GM23338 (cell line): ENCODE results near the gene KIF22. TPM values are rescaled to one million over a fixed set of nuclear protein-coding genes. Genes with fewer than 3 reads are reported as not detected.

ENCODE experiments used
- ATAC-seq: fragments of 200-7000 bp; cut with Tn5 transposase; 3 replicates; pipeline ENCODE4 v1.9.1; 2020
- DNase-seq: peaks from one replicate; pipeline ENCODE4 v3.0.0-alpha.2; 2015; ENCODE audit warnings: low spot score
- H2AFZ ChIP-seq: fragments of 200-600 bp; sonication (generic); 2 replicates; pipeline ENCODE4 v1.8.0; 2016; ENCODE audit warnings: antibody characterized with exemption, mild to moderate bottlenecking, moderate library complexity
- H3F3A ChIP-seq: fragments of 200-600 bp; sonication (generic); replicated peaks from 2 replicates; pipeline ENCODE4 v1.8.0; 2017; ENCODE audit warnings: antibody characterized with exemption, mixed run types, low read depth
- H3K27ac ChIP-seq: fragments of 200-600 bp; sonication (generic); 2 replicates; pipeline ENCODE4 v1.6.1; 2016; ENCODE audit warnings: low read depth
- H3K27me3 ChIP-seq: fragments of 200-600 bp; sonication (generic); 2 replicates; pipeline ENCODE4 v1.8.0; 2016; ENCODE audit warnings: mild to moderate bottlenecking, mixed run types, moderate library complexity; ENCODE audit not compliant: insufficient read depth
- H3K36me3 ChIP-seq: fragments of 200-600 bp; sonication (generic); 2 replicates; pipeline ENCODE4 v1.8.0; 2016; ENCODE audit warnings: mild to moderate bottlenecking; ENCODE audit not compliant: insufficient read depth
- H3K4me1 ChIP-seq: fragments of 200-600 bp; sonication (generic); 2 replicates; pipeline ENCODE4 v1.8.0; 2016; ENCODE audit warnings: mild to moderate bottlenecking, moderate library complexity; ENCODE audit not compliant: insufficient read depth
- H3K4me2 ChIP-seq: fragments of 200-600 bp; sonication (generic); 2 replicates; pipeline ENCODE4 v1.7.1; 2017; ENCODE audit warnings: mixed run types
- H3K4me3 ChIP-seq: fragments of 200-600 bp; sonication (generic); 2 replicates; pipeline ENCODE4 v1.6.1; 2016; ENCODE audit warnings: mixed run types
- H3K79me2 ChIP-seq: fragments of 200-600 bp; sonication (generic); replicated peaks from 2 replicates; pipeline ENCODE4 v1.8.0; 2017; ENCODE audit warnings: mild to moderate bottlenecking; ENCODE audit not compliant: insufficient read depth
- H3K9me2 ChIP-seq: fragments of 200-600 bp; sonication (generic); 2 replicates; pipeline ENCODE4 v1.8.0; 2017; ENCODE audit not compliant: insufficient read depth
- H4K20me1 ChIP-seq: fragments of 200-600 bp; sonication (generic); replicated peaks from 2 replicates; pipeline ENCODE4 v1.8.0; 2017; ENCODE audit warnings: mild to moderate bottlenecking; ENCODE audit not compliant: insufficient read depth
- H3K27ac Mint-ChIP-seq: 2 replicates; pipeline ENCODE4 v1.8.0; 2020; ENCODE audit warnings: inconsistent platforms, mild to moderate bottlenecking, moderate library complexity, mixed read lengths
- H3K27me3 Mint-ChIP-seq: 3 replicates; pipeline ENCODE4 v1.8.0; 2022; ENCODE audit warnings: low read depth, mild to moderate bottlenecking, moderate library complexity, mixed read lengths, inconsistent platforms; ENCODE audit not compliant: insufficient read depth, poor library complexity
- H3K36me3 Mint-ChIP-seq: 3 replicates; pipeline ENCODE4 v1.8.0; 2021; ENCODE audit warnings: low read depth, mild to moderate bottlenecking, inconsistent platforms, moderate library complexity, mixed read lengths
- H3K4me1 Mint-ChIP-seq: 3 replicates; pipeline ENCODE4 v1.8.0; 2020; ENCODE audit warnings: mild to moderate bottlenecking, inconsistent platforms, mixed read lengths
- H3K4me3 Mint-ChIP-seq: 3 replicates; pipeline ENCODE4 v1.8.0; 2021; ENCODE audit warnings: moderate library complexity, mild to moderate bottlenecking, inconsistent platforms, mixed read lengths
- H3K9me3 Mint-ChIP-seq: 3 replicates; pipeline ENCODE4 v1.8.0; 2020; ENCODE audit warnings: moderate library complexity, mild to moderate bottlenecking, inconsistent platforms, mixed read lengths
- CREB1 ChIP-seq: fragments of 250-450 bp; sonication (Bioruptor Pico); IDR thresholded peaks from 2 replicates; pipeline ENCODE4 v1.5.0; 2020; ENCODE audit warnings: low read depth, mild to moderate bottlenecking, moderate library complexity
- CTCF ChIP-seq, 2 experiments: fragments of 200-600 bp in 1 of 2; sonication (generic) in 1 of 2; conservative IDR thresholded peaks; 2 replicates each; pipeline versions ENCODE4 v1.5.1 to v1.6.1; 2016 to 2017; ENCODE audit warnings: antibody characterized with exemption in 2 of 2, low read depth in 2 of 2, mild to moderate bottlenecking in 2 of 2, moderate library complexity in 1 of 2
- EZH2 ChIP-seq: fragments of 200-600 bp; sonication (generic); IDR thresholded peaks from one replicate; pipeline ENCODE4 v1.8.0; 2017; ENCODE audit warnings: antibody characterized with exemption, mild to moderate bottlenecking, low read depth; ENCODE audit not compliant: unreplicated experiment
- EZH2phosphoT487 ChIP-seq: fragments of 200-600 bp; sonication (generic); IDR thresholded peaks from one replicate; pipeline ENCODE4 v1.8.1; 2018; ENCODE audit warnings: antibody characterized with exemption; ENCODE audit not compliant: unreplicated experiment
- JUNB ChIP-seq: IDR thresholded peaks from one replicate; pipeline ENCODE4 v1.6.1; 2016; ENCODE audit warnings: antibody characterized with exemption; ENCODE audit not compliant: unreplicated experiment
- NANOG ChIP-seq: IDR thresholded peaks from 2 replicates; pipeline ENCODE4 v1.6.1; 2016; ENCODE audit warnings: antibody characterized with exemption, borderline replicate concordance
- POLR2AphosphoS5 ChIP-seq: IDR thresholded peaks from 2 replicates; pipeline ENCODE4 v1.6.1; 2016; ENCODE audit warnings: antibody characterized with exemption, low read depth
- REST ChIP-seq: IDR thresholded peaks from one replicate; pipeline ENCODE4 v1.6.1; 2018; ENCODE audit warnings: antibody characterized with exemption; ENCODE audit not compliant: unreplicated experiment
- STAT1 ChIP-seq: IDR thresholded peaks from one replicate; pipeline ENCODE4 v1.6.1; 2016; ENCODE audit warnings: antibody characterized with exemption; ENCODE audit not compliant: unreplicated experiment
- ZNF331 ChIP-seq: fragments of 250-450 bp; sonication (Bioruptor Pico); IDR thresholded peaks from 2 replicates; pipeline ENCODE4 v1.5.0; 2020; ENCODE audit warnings: low read depth, mild to moderate bottlenecking, moderate library complexity
- polyA plus RNA-seq: library from polyadenylated mRNA; unstranded; fragments of >200 nt; fragmentation: Nextera tagmentation; extraction: Ambion mirVana; gene quantifications from 2 replicates; pipeline ENCODE4 v1.2.1, GENCODE V29; 2016
- total RNA-seq: library from RNA; depleted of rRNA; stranded (reverse); fragments of >200 nt; shearing (Covaris generic); gene quantifications from 2 replicates; pipeline ENCODE4 v1.2.3, GENCODE V29; 2014

Gene KIF22
- total and polyA plus RNA-seq, 2 experiments from 2014 or later, result 110 to 192 TPM

DNA sequence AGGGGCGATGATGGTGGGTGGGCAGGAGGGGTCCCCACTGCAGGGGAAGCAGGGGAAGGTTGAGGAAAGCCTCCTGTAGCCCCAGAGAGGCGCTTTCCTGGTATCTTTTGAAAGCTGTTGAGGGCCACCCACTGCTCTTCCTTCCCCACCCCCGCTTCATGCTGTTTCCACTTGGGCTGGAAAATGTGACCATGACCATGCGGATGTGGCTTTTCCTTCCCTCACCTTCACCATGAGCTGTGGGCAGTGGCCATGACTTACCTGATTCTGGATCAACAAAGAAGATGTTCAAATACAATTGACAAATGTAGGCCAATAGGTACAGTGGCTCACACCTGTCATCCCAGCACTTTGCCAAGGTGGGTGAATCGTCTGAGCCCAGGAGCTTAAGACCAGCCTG lies 43.5 kb downstream of the KIF22 start:
- no peaks in the 10 kb centered on the region for H3K36me3 ChIP-seq
- no peak overlapping the region for H2AFZ ChIP-seq
- peaks cover 2% of the 10 kb centered on the region for H3K27me3 Mint-ChIP-seq
- H3K36me3 Mint-ChIP-seq, result no peaks in the 10 kb centered on the region
- no peak overlapping the region for H3K4me3 Mint-ChIP-seq
- no peak overlapping the region for H3K4me3 ChIP-seq
- no peak overlapping the region for H3K27ac Mint-ChIP-seq
- no peaks in the 10 kb centered on the region; the same call in 2 of the 3 replicates for H3K4me1 Mint-ChIP-seq
- H3K4me1 ChIP-seq, result no peaks in the 10 kb centered on the region
- no peaks in the 10 kb centered on the region for H3K27me3 ChIP-seq
- DNase-seq, result no peak
- no peak for TF ChIP-seq ZNF331 (CRISPR knock-in tag)
- TF ChIP-seq NANOG, result no peak
- TF ChIP-seq EZH2, result no peak
- no peak for TF ChIP-seq REST
- TF ChIP-seq CTCF (conservative IDR thresholded peaks at IDR 0.05; ENCODE audit: low read depth in 2 of 2), result no peak
- TF ChIP-seq EZH2phosphoT487, result no peak
- TF ChIP-seq JUNB, result no peak
- no peak overlapping the region for H3K4me2 ChIP-seq
- H3K9me2 ChIP-seq, result no peaks in the 10 kb centered on the region
- H3K27ac ChIP-seq, result no peak overlapping the region
- H3K79me2 ChIP-seq, result no peaks in the 10 kb centered on the region
- H3K9me3 Mint-ChIP-seq, result no peaks in the 10 kb centered on the region
- no peaks in the 10 kb centered on the region for H3F3A ChIP-seq
- ATAC-seq, result no peak
- H4K20me1 ChIP-seq, result no peaks in the 10 kb centered on the region

GRCh38 chr16:29835926-29836325 lies 45.4 kb downstream of the KIF22 start:
- H3K27me3 ChIP-seq, result no peaks in the 10 kb centered on the region
- H3K36me3 ChIP-seq, result no peaks in the 10 kb centered on the region
- no peak overlapping the region for H3K4me3 ChIP-seq
- no peak overlapping the region for H2AFZ ChIP-seq
- no peaks in the 10 kb centered on the region for H3K9me2 ChIP-seq
- H3K27ac ChIP-seq, result no peak overlapping the region
- no peak overlapping the region for H3K4me3 Mint-ChIP-seq
- H3K9me3 Mint-ChIP-seq, result no peaks in the 10 kb centered on the region
- no peak for ATAC-seq
- H3K27me3 Mint-ChIP-seq, result peaks cover 3% of the 10 kb centered on the region
- H3K27ac Mint-ChIP-seq, result no peak overlapping the region
- no peaks in the 10 kb centered on the region for H4K20me1 ChIP-seq
- H3K36me3 Mint-ChIP-seq, result no peaks in the 10 kb centered on the region
- DNase-seq, result no peak
- no peaks in the 10 kb centered on the region for H3K4me1 ChIP-seq
- no peaks in the 10 kb centered on the region for H3F3A ChIP-seq
- H3K4me2 ChIP-seq, result no peak overlapping the region
- no peaks in the 10 kb centered on the region for H3K79me2 ChIP-seq
- no peaks in the 10 kb centered on the region; the same call in 2 of the 3 replicates for H3K4me1 Mint-ChIP-seq
- TF ChIP-seq STAT1, result no peak
- no peak for TF ChIP-seq POLR2AphosphoS5
- TF ChIP-seq CREB1 (CRISPR knock-in tag), result no peak
- no peak for TF ChIP-seq ZNF331 (CRISPR knock-in tag)
- TF ChIP-seq EZH2phosphoT487, result no peak
- TF ChIP-seq CTCF (conservative IDR thresholded peaks at IDR 0.05; ENCODE audit: low read depth in 2 of 2), result no peak
- no peak for TF ChIP-seq JUNB
- no peak for TF ChIP-seq REST
